Adrenal gland (tissue), 12 donors: ENCODE results near the gene NDUFA8. TPM values are rescaled to one million over a fixed set of nuclear protein-coding genes. Genes with fewer than 3 reads are reported as not detected.

ENCODE experiments used
- DNase-seq, 7 donors: peaks; one replicate each; pipeline ENCODE4 v3.0.0-alpha.2; 2019 to 2020
- H3K27ac ChIP-seq, 5 donors: fragments of 200-600 bp; sonication (generic) in 4 of 5; 1 replicate in 3 of 5; 2 replicates in 2 of 5; pipeline versions ENCODE4 v1.5.1 to v1.8.0; 2016 to 2020; ENCODE audit warnings: mild to moderate bottlenecking in 1 of 5
- H3K27me3 ChIP-seq: fragments of 200-600 bp; 2 replicates; pipeline ENCODE4 v1.8.0; 2021
- H3K36me3 ChIP-seq, 2 donors: fragments of 200-600 bp; replicated peaks in 1 of 2; 1 replicate in 1 of 2; 2 replicates in 1 of 2; pipeline versions ENCODE4 v1.5.1 to v1.8.0; 2018 to 2022
- H3K4me1 ChIP-seq, 2 donors: fragments of 200-600 bp; replicated peaks in 1 of 2; 1 replicate in 1 of 2; 2 replicates in 1 of 2; pipeline versions ENCODE4 v1.5.1 to v1.8.0; 2018 to 2021
- H3K4me3 ChIP-seq, 4 donors: fragments of 200-600 bp; sonication (generic) in 3 of 4; one replicate each; pipeline ENCODE4 v1.5.1; 2016 to 2018
- H3K9me3 ChIP-seq, 3 donors: fragments of 200-600 bp; sonication (generic) in 1 of 3; replicated peaks in 1 of 3; 1 replicate in 2 of 3; 2 replicates in 1 of 3; pipeline versions ENCODE4 v1.5.1 to v1.8.0; 2016 to 2021
- POLR2A ChIP-seq, 2 donors: fragments of 450-650 bp; IDR thresholded peaks; one replicate each; pipeline ENCODE4 v1.6.1; 2017; ENCODE audit warnings: antibody characterized with exemption in 2 of 2, mild to moderate bottlenecking in 2 of 2, moderate library complexity in 1 of 2
- WGBS, 4 donors: extraction: QIAGEN DNeasy Blood & Tissue Kit in 2 of 4; methylation state at CpG; one replicate each; pipeline versions ENCODE4 v1.1.5 to v1.1.7; 2013 to 2017; 5-methylcytosine and 5-hydroxymethylcytosine counted together
- intact Hi-C, 2 donors: fragments of 100-400 bp; cut with DNase I; formaldehyde crosslinking; loops; one replicate each; pipeline versions ENCODE4 v1.14.1 to v1.15.0; 2022 to 2023
- polyA plus RNA-seq, 3 donors: library from polyadenylated mRNA; stranded (reverse); fragments of 200-250 nt in 2 of 3; fragments of 350-450 nt in 1 of 3; fragmentation: Illumina TruSeq in 1 of 3; extraction: RNeasy Lipid Tissue Mini Kit (QIAGEN cat#74804) in 1 of 3; gene quantifications; one replicate each; pipeline ENCODE4 v1.2.3, GENCODE V29; 2013 to 2014
- total RNA-seq, 9 donors: library from RNA; depleted of rRNA in 4 of 9; stranded (reverse); fragments of >200 nt in 4 of 9; fragments of 120-200 nt in 1 of 9; fragmentation: NEBNext Ultra II Directional in 1 of 9; extraction: Animal tissue kit (Norgen Biotek cat#: 25700) in 1 of 9; gene quantifications; one replicate each; pipeline versions ENCODE4 v1.1.0 to v1.2.4, GENCODE V29; 2013 to 2023
- TF ChIP-seq, protein P1 (sequence below), 6 experiments: fragments of 450-650 bp in 4 of 6; fragments of 200-600 bp in 2 of 6; sonication (generic) in 1 of 6; IDR thresholded peaks; 1 replicate in 5 of 6; 2 replicates in 1 of 6; pipeline versions ENCODE4 v1.5.1 to v1.8.0; 2016 to 2021; ENCODE audit warnings: antibody characterized with exemption in 6 of 6, mild to moderate bottlenecking in 2 of 6, moderate library complexity in 1 of 6
- donor health status: healthy with polysubstance abuse.
- donor health status: Bipolar disorder and iron deficiency.
- donor health status: DM: yes; HTN: yes; CAD: no.
- donor health status: DM: no; HTN: no; CAD: no.
- donor health status: DM: no; HTN: no; CAD: no.
- donor health status: DM: yes; HTN: yes; CAD: no.

The NDUFA8 gene
- total and polyA plus RNA-seq, 12 donors = 34.5 to 182 (median 70.8) TPM

DNA sequence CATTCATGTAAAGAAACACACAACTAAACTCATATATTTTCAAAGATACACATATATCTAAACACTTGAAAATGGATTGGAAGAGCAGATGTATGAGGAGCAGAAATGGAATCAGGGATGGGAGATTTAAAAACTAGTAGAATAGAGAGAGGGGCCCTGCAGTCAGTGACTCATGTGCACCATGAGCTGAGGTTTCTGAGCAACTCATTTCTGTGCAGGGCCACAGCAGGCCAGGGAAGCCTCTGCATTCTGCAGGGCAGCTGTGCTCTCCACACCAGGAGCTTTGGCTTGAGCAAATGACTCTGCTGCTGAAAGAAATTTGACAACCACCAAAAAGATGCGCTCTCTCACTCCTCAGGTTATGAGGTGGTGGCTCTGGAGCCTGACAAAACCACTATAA, 42.1 kb upstream of the NDUFA8 start:
- Histone ChIP-seq H3K27ac (no peak overlapping the region), H3K4me1 (no peaks in the 10 kb centered on the region), H3K36me3 (no peaks in the 10 kb centered on the region), H3K4me3 (no peak overlapping the region), H3K27me3 (peaks cover 14% of the 10 kb centered on the region), H3K9me3 (no peaks in the 10 kb centered on the region)
- whole genome bisulfite sequencing, 4 donors = 57 to 100% (median 93%) methylated on average over 1 of the region's 1 CpG
- no peak for DNase-seq
- intact Hi-C loops = no loop called here
- TF ChIP-seq, protein P1, sequence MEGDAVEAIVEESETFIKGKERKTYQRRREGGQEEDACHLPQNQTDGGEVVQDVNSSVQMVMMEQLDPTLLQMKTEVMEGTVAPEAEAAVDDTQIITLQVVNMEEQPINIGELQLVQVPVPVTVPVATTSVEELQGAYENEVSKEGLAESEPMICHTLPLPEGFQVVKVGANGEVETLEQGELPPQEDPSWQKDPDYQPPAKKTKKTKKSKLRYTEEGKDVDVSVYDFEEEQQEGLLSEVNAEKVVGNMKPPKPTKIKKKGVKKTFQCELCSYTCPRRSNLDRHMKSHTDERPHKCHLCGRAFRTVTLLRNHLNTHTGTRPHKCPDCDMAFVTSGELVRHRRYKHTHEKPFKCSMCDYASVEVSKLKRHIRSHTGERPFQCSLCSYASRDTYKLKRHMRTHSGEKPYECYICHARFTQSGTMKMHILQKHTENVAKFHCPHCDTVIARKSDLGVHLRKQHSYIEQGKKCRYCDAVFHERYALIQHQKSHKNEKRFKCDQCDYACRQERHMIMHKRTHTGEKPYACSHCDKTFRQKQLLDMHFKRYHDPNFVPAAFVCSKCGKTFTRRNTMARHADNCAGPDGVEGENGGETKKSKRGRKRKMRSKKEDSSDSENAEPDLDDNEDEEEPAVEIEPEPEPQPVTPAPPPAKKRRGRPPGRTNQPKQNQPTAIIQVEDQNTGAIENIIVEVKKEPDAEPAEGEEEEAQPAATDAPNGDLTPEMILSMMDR (IDR thresholded peaks at IDR 0.05) = no peak
- TF ChIP-seq POLR2A (IDR thresholded peaks at IDR 0.05) = no peak

DNA sequence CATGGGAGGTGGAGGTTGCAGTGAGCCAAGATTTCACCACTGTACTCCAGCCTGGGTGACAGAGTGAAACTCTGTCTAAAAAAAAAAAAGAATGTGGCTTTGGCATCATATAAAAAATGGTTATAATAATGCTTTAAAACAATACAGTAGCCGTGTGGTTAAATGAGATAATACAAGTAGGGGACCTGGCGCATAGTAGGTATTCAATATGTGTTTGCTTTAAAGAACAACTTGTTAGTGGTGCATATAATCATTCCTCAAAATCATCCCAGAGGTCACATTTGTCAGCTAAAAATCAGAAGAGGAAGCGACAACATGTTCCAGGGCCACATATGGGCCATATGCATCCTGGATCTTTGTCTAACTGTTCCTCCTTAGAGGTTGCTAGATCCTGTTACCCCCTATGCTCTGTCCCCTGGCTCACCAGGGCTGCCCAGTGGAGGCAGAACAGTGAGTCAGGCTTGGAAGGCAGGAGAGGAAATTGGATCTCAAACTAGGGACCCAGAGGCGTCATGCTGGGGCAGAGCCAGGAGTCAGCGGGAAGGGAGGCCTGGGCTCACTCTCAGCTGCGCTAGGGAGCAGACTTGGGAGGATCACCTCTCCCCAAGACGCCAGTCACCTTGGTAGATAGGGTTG, 41.5 kb upstream of the NDUFA8 start:
- WGBS, 4 donors = 81 to 94% (median 88%) methylated on average over 7 of the region's 7 CpGs
- no peaks in the 10 kb centered on the region for H3K9me3 ChIP-seq
- H3K4me1 ChIP-seq = no peaks in the 10 kb centered on the region
- no peak for DNase-seq
- H3K36me3 ChIP-seq = no peaks in the 10 kb centered on the region
- H3K4me3 ChIP-seq = no peak overlapping the region
- H3K27me3 ChIP-seq = peaks cover 14% of the 10 kb centered on the region
- intact Hi-C loops = no loop called here
- H3K27ac ChIP-seq = no peak overlapping the region
- TF ChIP-seq POLR2A (IDR thresholded peaks at IDR 0.05) = no peak
- TF ChIP-seq, protein P1 (IDR thresholded peaks at IDR 0.05) = no peak

GRCh38 chr9:122197882-122198281, 38.3 kb upstream of the NDUFA8 start:
- Histone ChIP-seq H3K9me3 (no peaks in the 10 kb centered on the region), H3K36me3 (no peaks in the 10 kb centered on the region), H3K4me1 (no peaks in the 10 kb centered on the region), H3K27me3 (peaks cover 14% of the 10 kb centered on the region), H3K27ac (no peak overlapping the region), H3K4me3 (no peak overlapping the region)
- no peak for DNase-seq
- intact Hi-C loops = no loop called here
- TF ChIP-seq POLR2A (IDR thresholded peaks at IDR 0.05) = no peak
- TF ChIP-seq, protein P1 (IDR thresholded peaks at IDR 0.05) = no peak
- 71 to 83% (median 76%) methylated on average over 2 to 4 of the region's 4 CpGs; no CpG with 5 or more reads in 1 of the 4 donors for WGBS, 4 donors

DNA sequence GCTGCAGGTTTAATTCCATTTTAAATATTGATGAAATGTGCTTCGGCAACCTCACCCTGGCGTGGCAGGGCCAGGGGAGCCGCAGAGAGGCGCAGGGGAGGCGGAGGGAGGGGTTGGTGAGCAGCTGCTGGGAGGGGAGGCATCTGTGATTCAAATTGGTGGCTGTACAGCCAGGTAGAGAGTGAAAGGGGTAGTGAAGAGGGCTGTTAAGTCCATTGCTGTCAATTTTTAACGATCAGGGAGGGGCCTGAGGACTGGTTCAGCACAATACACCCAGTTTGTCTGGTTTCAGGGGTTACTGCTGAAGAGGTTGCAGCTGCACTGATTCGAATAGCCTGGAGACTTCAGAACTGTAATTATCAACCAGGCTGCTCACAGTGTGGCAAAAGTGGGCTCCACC, 37.8 kb upstream of the NDUFA8 start:
- DNase-seq = no peak
- WGBS, 4 donors = 56 to 66% (median 60%) methylated on average over 7 of the region's 7 CpGs
- peaks cover 14% of the 10 kb centered on the region for H3K27me3 ChIP-seq

More for the DNA sequence above, 37.8 kb upstream of the NDUFA8 start:
- Histone ChIP-seq H3K27ac (no peak overlapping the region), H3K36me3 (no peaks in the 10 kb centered on the region), H3K4me1 (no peaks in the 10 kb centered on the region), H3K9me3 (no peaks in the 10 kb centered on the region), H3K4me3 (no peak overlapping the region)
- intact Hi-C loops = no loop called here
- no peak for TF ChIP-seq POLR2A (IDR thresholded peaks at IDR 0.05)
- TF ChIP-seq, protein P1 (IDR thresholded peaks at IDR 0.05) = no peak
